Activated CD8-positive, alpha-beta T cell treated with anti-CD3 and anti-CD28 coated beads for 36 hours (primary cell): ENCODE measurements around the gene NSMCE3. TPM values are rescaled to one million over a fixed set of nuclear protein-coding genes. Genes with fewer than 3 reads are reported as not detected.

ENCODE experiments used
- ATAC-seq: fragments of 200-7000 bp; cut with Tn5 transposase; one replicate; pipeline ENCODE4 v1.10.0; 2021; ENCODE audit warnings: mild to moderate bottlenecking, moderate library complexity
- CTCF ChIA-PET: fragments of 350-600 bp; sonication (Branson Sonifier 250); formaldehyde crosslinking; loops from one replicate; lab custom pipeline; 2021; ENCODE audit warnings: antibody characterized with exemption; lab: Charles Lee
- POLR2A ChIA-PET: fragments of 350-600 bp; sonication (Branson Sonifier 250); formaldehyde crosslinking; loops from one replicate; lab custom pipeline; 2021; ENCODE audit warnings: antibody characterized with exemption; lab: Charles Lee
- DNase-seq: peaks from one replicate; pipeline ENCODE4 v3.0.0-alpha.2; 2020
- H3K27ac Mint-ChIP-seq: one replicate; pipeline ENCODE4 v1.8.0; 2021; ENCODE audit warnings: mild to moderate bottlenecking, mixed read lengths
- H3K27me3 Mint-ChIP-seq: one replicate; pipeline ENCODE4 v1.8.0; 2021; ENCODE audit warnings: mixed read lengths
- H3K36me3 Mint-ChIP-seq: one replicate; pipeline ENCODE4 v1.8.0; 2021; ENCODE audit warnings: low read depth, mixed read lengths
- H3K4me1 Mint-ChIP-seq: one replicate; pipeline ENCODE4 v1.8.0; 2021; ENCODE audit warnings: low read depth, mixed read lengths
- H3K4me3 Mint-ChIP-seq: one replicate; pipeline ENCODE4 v1.8.0; 2021; ENCODE audit warnings: mild to moderate bottlenecking, moderate library complexity, mixed read lengths
- H3K9me3 Mint-ChIP-seq: one replicate; pipeline ENCODE4 v1.8.0; 2021; ENCODE audit warnings: mixed read lengths
- CTCF ChIP-seq: fragments of 200-600 bp; IDR thresholded peaks from one replicate; pipeline ENCODE4 v1.8.0; 2022; ENCODE audit warnings: antibody characterized with exemption, mild to moderate bottlenecking
- intact Hi-C: fragments of 100-400 bp; cut with micrococcal nuclease; formaldehyde crosslinking; loops from one replicate; pipeline ENCODE4 v1.10.0; 2022
- total RNA-seq, 2 experiments: library from RNA; stranded (reverse); gene quantifications; one replicate each; pipeline ENCODE4 v1.2.3, GENCODE V29; 2021

NSMCE3 gene
- total RNA-seq, 2 experiments from 2014 or later: 9.5 to 10.5 TPM

GRCh38 chr15:29272219-29272618 is 2.6 kb upstream of the NSMCE3 start:
- Mint-ChIP-seq H3K4me3 (no peak overlapping the region), H3K4me1 (peaks cover 15% of the 10 kb centered on the region), H3K27me3 (no peaks in the 10 kb centered on the region), H3K36me3 (peaks cover 1% of the 10 kb centered on the region), H3K9me3 (no peaks in the 10 kb centered on the region), H3K27ac (no peak overlapping the region)
- POLR2A ChIA-PET: no interaction called here
- CTCF ChIA-PET: no interaction called here
- intact Hi-C loops: no loop called here
- TF ChIP-seq CTCF: no peak
- DNase-seq (no peak), ATAC-seq (no peak)

- Mint-ChIP-seq H3K27ac (no peak overlapping the region), H3K36me3 (peaks cover 1% of the 10 kb centered on the region), H3K4me3 (no peak overlapping the region), H3K27me3 (no peaks in the 10 kb centered on the region), H3K9me3 (no peaks in the 10 kb centered on the region), H3K4me1 (peaks cover 26% of the 10 kb centered on the region)
- intact Hi-C loops: no loop called here
- CTCF ChIA-PET: interaction anchor here (0.8 to 1.2 kb wide), 2 partner anchors 169 to 562 kb away, joined by 3 to 4 read pairs; no protein-coding TSS in a partner anchor
- no peak for DNase-seq
- no peak for ATAC-seq
- TF ChIP-seq CTCF: no peak
- POLR2A ChIA-PET: no interaction called here
Observed at GRCh38 chr15:29270976-29271375, 1.4 kb upstream of the NSMCE3 start.

- peak; percentile 11 for DNase-seq
Observed at GRCh38 chr15:29270169-29270955, 740 bp upstream of the NSMCE3 start.

GRCh38 chr15:29268706-29269484 is 727 bp downstream of the NSMCE3 start:
- peak overlapping the region; percentile 90 for H3K4me3 Mint-ChIP-seq
- DNase-seq (peak; percentile 74), ATAC-seq (peak; percentile 51)
- TF ChIP-seq CTCF: no peak
- no peaks in the 10 kb centered on the region for H3K27me3 Mint-ChIP-seq
- peaks cover 31% of the 10 kb centered on the region for H3K4me1 Mint-ChIP-seq
- peaks cover 1% of the 10 kb centered on the region for H3K36me3 Mint-ChIP-seq
- peak overlapping the region; percentile 97 for H3K27ac Mint-ChIP-seq
- ChIA-PET POLR2A (interaction anchor here (0.8 to 1.0 kb wide), 2 partner anchors 33 to 107 kb away, joined by 3 read pairs; no protein-coding TSS in a partner anchor), CTCF (no interaction called here)
- intact Hi-C loops: no loop called here
- no peaks in the 10 kb centered on the region for H3K9me3 Mint-ChIP-seq

More at GRCh38 chr15:29270169-29270955, 740 bp upstream of the NSMCE3 start:
- Mint-ChIP-seq H3K9me3 (no peaks in the 10 kb centered on the region), H3K27ac (peak overlapping the region; percentile 99), H3K27me3 (no peaks in the 10 kb centered on the region), H3K36me3 (peaks cover 1% of the 10 kb centered on the region), H3K4me3 (peak overlapping the region; percentile 90), H3K4me1 (peaks cover 31% of the 10 kb centered on the region)
- ChIA-PET CTCF (interaction anchor here (0.8 to 1.2 kb wide), 2 partner anchors 168 to 563 kb away, joined by 3 to 4 read pairs; no protein-coding TSS in a partner anchor), POLR2A (no interaction called here)
- ATAC-seq: peak; percentile 13
- intact Hi-C loops: no loop called here
- no peak for TF ChIP-seq CTCF
